IPS-18a (cell line): ENCODE results near the gene NPB.

Source experiments
- H3K27ac ChIP-seq: one replicate; pipeline ENCODE4 v1.5.1; 2013; ENCODE audit warnings: low read length
- H3K27me3 ChIP-seq: one replicate; pipeline ENCODE4 v1.6.1; 2013; ENCODE audit warnings: mild to moderate bottlenecking, low read length; ENCODE audit not compliant: control insufficient read depth, insufficient read depth
- H3K36me3 ChIP-seq: one replicate; pipeline ENCODE4 v1.6.1; 2013; ENCODE audit warnings: low read depth, low read length; ENCODE audit not compliant: control insufficient read depth
- H3K4me1 ChIP-seq: one replicate; pipeline ENCODE4 v1.6.1; 2013; ENCODE audit warnings: low read depth, low read length; ENCODE audit not compliant: control insufficient read depth
- H3K4me3 ChIP-seq: one replicate; pipeline ENCODE4 v1.5.1; 2013; ENCODE audit warnings: low read length
- H3K9ac ChIP-seq: one replicate; pipeline ENCODE4 v1.6.1; 2013; ENCODE audit warnings: mild to moderate bottlenecking, low read length, moderate library complexity
- H3K9me3 ChIP-seq: one replicate; pipeline ENCODE4 v1.6.1; 2013; ENCODE audit warnings: low read depth, low read length; ENCODE audit not compliant: control insufficient read depth

Gene NPB

DNA sequence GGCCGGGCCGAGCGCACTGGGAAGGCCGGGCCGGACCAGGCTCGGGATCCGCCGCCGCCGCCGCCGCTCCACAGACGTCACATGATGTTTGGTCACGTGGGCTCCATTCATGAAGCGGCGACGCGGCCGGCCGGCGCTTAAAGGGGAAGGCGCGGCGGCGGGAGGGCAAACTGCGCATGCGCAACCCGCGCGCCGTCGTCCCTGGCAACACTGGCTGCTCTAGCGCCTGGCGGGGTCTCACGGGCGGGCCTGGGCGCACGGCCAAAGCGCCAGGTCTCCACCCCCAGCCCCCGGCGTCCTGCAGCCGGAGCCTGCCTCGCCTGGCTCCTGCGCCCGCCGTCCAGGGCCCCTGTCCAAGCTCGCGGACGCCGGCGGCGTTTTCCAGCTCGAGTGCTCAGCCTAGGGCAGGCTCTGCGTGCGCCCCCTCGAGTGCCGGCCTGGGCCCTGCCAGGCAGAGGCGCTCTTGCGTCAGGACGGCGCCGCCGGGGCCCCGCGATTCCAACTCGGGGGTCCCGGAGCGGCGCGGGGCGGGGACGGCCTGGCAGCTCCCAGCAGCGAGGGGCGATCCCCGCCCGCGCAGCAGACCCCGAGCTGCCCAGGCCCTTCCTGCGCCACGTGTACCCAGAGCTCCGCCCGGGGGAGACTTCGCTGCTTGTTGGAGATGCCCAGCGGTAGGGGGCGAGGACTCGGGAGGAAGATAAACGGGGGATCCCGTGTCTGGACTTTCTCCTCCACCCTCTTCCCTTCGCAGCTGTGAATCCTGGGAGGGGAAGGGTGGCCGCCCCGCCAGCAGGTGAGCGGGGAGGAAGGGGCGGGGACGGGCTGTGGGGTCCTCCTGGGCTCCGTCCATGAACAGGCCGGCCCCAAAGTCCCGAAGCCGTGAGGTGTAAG lies 25.9 kb downstream of the NPB start, which contains the start of gene MAFG:
Gene MAFG, minus strand, starts transcription at position 83 of the 891 bp plus-strand sequence. CDS start 4,550 bp downstream, outside the sequence.
- Histone ChIP-seq H3K9me3 (no peaks in the 10 kb centered on the region), H3K4me1 (peaks cover 28% of the 10 kb centered on the region)

DNA sequence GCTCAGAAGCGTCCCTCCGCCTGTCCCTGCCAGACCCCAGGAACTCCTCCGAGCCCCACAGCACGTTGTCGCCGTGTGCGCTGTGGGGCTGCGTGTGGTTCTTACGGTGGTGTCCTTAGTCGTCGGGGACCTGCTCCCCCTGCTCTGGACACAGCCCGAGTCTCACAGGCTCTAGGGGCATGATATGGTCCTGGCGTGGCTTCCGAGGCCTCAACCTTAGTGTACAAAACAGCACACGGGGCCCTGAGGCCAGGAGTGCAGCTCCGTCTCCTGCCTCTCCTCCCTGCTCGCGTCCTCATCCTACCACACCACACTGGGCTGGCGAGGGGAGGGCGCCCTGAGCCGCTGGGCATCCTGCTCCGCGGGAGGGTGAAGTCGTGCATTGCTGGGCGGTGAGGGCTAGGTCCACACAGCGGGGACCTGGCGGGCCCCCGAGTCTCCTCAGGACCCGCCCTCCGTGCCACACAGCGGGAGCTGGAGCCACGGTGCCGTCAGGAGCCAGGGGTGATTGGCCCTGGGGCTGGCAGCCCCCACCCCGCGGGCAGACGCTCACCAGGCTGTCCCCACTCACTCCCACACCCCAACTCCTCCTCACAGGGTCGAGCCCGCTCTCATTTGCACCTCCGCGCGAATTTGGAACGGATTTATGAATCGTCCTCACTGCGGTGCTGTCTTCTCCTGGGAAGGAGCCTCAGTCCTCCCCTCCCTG lies 26.7 kb downstream of the NPB start:
- no peaks in the 10 kb centered on the region for H3K9me3 ChIP-seq
- H3K36me3 ChIP-seq: peaks cover 3% of the 10 kb centered on the region
- no peak overlapping the region for H3K27ac ChIP-seq
- H3K27me3 ChIP-seq: peaks cover 16% of the 10 kb centered on the region
- H3K9ac ChIP-seq: peak overlapping the region; percentile 24
- H3K4me1 ChIP-seq: peaks cover 23% of the 10 kb centered on the region
- H3K4me3 ChIP-seq: peak overlapping the region; percentile 67

More for the DNA sequence above, 25.9 kb downstream of the NPB start, which contains the start of gene MAFG:
- H3K4me3 ChIP-seq: peak within 1 kb of the TSS; percentile 71
- H3K27me3 ChIP-seq: peaks cover 16% of the 10 kb centered on the region
- no peak within 1 kb of the TSS for H3K27ac ChIP-seq
- H3K9ac ChIP-seq: peak within 1 kb of the TSS; percentile 66
- peaks cover under 1% of the 10 kb centered on the region for H3K36me3 ChIP-seq

DNA sequence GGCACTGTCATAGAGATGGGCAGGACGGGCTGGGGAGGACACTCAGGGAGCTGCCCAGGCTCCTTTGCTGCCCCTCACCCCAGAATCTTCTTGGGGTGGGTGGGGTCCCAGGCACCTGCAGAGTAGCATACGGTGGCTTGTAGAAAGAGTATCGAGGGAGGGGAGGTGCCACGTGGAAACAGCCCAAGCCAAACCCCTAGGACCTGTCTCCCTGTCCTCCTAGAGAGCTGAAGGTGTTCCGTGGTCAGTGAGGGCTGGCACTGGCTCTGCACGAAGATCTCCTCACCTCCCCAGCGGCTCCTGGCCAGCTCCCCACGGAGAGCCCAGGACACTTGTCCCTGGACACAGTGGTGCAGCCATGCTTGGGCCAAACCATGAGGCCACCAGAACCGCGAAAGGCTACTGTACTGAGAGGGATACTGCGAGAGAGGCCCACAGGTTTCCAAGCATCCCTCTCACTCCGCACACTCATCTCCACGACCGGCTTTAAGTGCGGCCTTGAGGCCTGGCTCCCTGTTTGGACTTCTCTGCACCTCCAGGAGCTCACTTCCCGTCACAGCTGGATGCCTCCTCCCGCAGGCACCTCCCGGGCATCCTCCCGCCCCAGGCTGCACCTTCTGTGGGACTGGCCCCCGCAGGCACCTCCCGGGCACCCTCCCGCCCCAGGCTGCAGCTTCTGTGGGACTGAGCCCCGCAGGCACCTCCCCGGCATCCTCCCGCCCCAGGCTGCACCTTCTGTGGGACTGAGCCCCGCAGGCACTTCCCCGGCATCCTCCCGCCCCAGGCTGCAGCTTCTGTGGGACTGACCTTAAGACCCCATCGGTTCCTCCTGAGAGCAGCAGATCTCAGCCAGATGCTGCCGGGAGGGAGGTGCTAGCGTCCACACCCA lies 27.5 kb downstream of the NPB start:
- Histone ChIP-seq H3K4me1 (peaks cover 15% of the 10 kb centered on the region), H3K9me3 (no peaks in the 10 kb centered on the region), H3K27ac (no peak overlapping the region), H3K4me3 (no peak overlapping the region), H3K36me3 (peaks cover 3% of the 10 kb centered on the region), H3K27me3 (peaks cover 16% of the 10 kb centered on the region), H3K9ac (no peak overlapping the region)

DNA sequence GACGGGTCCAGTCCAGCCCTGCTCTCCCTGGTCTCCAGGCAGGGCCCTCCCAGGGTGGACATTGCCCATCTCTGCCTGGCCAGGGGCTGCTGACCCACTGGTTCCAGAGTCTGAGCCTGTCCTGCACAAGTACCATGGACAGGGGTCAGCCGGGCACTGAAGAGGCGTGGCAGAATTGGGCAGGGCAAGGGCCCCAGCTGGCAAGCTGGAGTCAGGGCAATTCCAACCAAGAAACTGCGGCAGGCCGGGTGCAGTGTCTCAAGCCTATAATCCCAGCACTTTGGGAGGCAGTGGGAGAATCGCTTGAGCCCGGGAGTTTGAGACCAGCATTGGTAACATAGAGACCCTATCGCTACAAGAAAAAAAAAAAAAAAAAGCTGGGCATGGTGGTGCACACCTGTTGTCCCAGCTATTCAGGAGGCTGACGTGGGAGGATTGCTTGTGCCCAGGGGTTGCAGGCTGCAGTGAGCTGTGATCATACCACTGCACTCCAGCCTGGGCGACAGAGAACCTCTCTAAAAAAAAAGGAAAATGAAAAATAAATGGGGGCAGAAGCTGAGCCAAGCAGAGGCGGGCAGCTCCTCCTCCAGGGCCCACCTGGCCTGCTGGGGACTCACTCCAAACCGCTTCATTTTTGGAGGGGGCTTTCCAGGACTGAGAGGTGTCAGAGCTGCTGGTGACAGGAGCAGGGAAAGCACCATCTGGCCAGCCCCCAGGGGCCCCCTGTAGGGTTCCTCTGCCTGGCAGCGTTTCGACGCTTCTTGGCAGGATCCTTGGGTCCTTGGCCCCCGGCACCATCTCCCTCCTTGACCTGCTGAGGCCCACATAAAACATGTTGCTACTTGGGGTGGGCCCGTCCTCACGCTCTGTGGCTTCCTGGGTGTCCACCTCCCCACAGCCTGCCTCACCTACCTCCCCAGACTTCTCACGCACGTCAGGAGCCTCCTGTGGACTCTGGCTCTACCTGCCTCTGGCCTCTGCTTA lies 28.4 kb downstream of the NPB start:
- Histone ChIP-seq H3K27me3 (peaks cover 16% of the 10 kb centered on the region), H3K9me3 (no peaks in the 10 kb centered on the region), H3K27ac (no peak overlapping the region), H3K4me3 (no peak overlapping the region), H3K9ac (no peak overlapping the region), H3K36me3 (peaks cover 3% of the 10 kb centered on the region), H3K4me1 (peaks cover 6% of the 10 kb centered on the region)

DNA sequence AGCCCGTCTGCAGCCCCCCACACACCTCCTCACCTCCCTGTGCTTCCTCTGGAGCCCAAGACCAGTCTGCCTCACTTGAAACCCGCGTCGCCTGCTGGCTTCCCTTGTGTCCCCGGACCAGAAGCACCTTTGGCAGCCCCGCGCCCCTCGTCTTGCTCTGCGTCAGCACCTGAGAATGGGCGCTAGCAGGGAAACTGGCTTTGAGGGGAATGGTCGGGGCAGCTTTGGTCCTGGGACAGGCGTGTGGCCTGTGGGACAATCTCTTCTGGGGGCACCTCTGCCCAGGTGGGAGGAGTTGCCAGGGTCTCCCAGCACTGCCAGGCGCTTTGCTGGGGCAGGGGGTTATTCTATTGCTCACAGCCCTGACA lies 29.1 kb downstream of the NPB start:
- H3K4me3 ChIP-seq: no peak overlapping the region
- H3K9me3 ChIP-seq: no peaks in the 10 kb centered on the region
- H3K4me1 ChIP-seq: peaks cover 1% of the 10 kb centered on the region
- no peak overlapping the region for H3K27ac ChIP-seq
- peaks cover 16% of the 10 kb centered on the region for H3K27me3 ChIP-seq
- peaks cover 3% of the 10 kb centered on the region for H3K36me3 ChIP-seq
- no peak overlapping the region for H3K9ac ChIP-seq

DNA sequence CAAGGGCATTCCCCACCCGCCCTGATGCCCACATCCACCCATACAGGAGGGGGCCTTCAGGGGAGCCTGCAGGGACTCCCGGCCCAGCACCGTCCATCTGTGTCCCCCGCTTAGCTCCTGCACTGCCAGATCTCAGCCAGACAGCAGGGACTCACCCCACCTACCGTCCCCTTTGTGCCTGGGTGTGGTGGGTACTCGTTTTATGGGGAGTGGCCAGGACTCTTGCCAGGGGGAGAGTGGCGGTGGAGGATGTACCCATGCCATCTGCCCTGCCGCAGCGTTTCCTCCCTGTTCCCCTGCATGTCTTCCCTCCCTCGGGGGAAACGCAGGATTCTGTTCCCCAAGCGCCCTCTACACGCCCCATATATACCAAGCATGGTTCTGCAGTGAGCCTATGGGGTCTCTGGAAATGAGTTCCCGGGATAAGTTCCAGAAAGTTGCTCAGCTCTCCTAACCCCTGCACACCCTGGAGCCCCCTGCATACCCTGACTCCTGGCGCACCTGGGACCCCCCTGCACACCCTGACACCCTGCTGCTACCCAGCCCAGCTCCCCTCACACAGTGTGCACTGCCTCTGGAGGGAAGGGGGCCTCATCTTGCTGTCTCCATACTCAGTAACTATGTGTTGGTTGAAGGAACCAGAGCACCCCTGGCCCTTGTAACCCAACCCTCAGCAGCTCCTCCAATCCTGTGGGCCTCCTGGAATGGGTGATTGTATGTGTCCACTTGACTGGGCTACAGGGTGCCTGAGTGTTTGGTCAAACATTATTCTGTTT lies 29.7 kb downstream of the NPB start:
- H3K9ac ChIP-seq: no peak overlapping the region
- peaks cover 3% of the 10 kb centered on the region for H3K36me3 ChIP-seq
- no peak overlapping the region for H3K4me3 ChIP-seq
- H3K27ac ChIP-seq: no peak overlapping the region
- no peaks in the 10 kb centered on the region for H3K4me1 ChIP-seq
- H3K27me3 ChIP-seq: peaks cover 16% of the 10 kb centered on the region
- no peaks in the 10 kb centered on the region for H3K9me3 ChIP-seq

DNA sequence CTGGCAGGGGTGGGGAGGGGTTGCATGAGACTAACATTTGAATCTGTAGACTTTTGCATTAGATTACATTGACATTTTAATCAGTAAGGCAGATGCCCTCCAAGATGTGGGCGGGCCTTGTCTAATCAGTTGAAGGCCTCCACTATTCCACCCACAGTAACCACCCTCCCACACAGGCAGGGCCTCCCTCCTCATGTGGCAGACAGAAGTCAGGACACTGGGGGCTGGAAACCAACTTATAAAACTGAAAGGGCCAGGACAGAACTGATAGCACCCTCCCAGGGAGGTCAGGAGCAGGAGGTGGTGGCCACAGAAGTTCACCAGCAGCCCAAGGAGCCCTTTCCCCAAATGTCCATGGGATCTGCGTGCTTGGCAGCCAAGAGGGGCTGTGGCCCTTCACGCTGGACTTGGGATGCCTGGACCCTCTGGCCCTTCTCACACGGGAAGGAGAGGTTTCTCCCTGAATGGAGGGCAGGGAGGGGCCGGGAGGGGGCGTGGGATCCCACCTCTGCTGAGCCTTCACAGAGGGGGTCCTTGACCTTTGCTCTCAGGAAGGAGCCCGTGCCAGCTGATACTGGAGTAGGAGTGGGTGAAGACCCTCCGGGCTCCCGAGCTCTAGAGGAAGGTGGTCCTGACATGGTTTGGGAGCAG lies 30.4 kb downstream of the NPB start:
- Histone ChIP-seq H3K9me3 (no peaks in the 10 kb centered on the region), H3K4me1 (no peaks in the 10 kb centered on the region), H3K4me3 (no peak overlapping the region), H3K27me3 (peaks cover 16% of the 10 kb centered on the region), H3K36me3 (peaks cover 3% of the 10 kb centered on the region), H3K9ac (no peak overlapping the region), H3K27ac (no peak overlapping the region)

DNA sequence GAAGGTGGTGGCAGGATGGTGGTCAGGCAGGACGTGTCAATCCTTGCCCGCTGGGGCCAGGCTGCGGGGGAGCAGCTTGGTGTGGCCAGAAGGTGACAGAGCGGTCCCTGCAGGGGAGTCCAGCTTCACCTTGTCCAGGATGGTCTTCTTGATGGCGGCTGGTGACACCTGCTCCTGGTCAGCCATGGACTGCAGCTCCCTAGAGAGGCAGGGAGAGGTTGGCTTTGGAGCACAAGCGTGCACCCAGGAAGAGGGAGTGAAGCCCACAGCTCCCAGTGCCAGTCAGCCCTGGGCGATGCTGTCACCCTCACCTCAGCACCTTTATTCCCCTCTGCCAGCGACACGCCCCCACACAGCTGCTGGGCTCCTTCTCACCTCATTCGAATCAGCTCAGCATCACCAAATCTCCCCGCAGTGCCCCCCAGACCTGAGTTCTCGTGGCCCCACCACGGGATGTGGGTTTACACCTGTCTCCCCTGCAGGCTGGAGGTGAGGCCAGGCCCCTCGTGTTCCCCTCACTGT lies 31.2 kb downstream of the NPB start:
- H3K36me3 ChIP-seq: peaks cover 3% of the 10 kb centered on the region
- H3K27ac ChIP-seq: no peak overlapping the region
- no peaks in the 10 kb centered on the region for H3K4me1 ChIP-seq
- H3K9me3 ChIP-seq: no peaks in the 10 kb centered on the region
- no peak overlapping the region for H3K9ac ChIP-seq
- H3K27me3 ChIP-seq: peaks cover 20% of the 10 kb centered on the region
- no peak overlapping the region for H3K4me3 ChIP-seq

DNA sequence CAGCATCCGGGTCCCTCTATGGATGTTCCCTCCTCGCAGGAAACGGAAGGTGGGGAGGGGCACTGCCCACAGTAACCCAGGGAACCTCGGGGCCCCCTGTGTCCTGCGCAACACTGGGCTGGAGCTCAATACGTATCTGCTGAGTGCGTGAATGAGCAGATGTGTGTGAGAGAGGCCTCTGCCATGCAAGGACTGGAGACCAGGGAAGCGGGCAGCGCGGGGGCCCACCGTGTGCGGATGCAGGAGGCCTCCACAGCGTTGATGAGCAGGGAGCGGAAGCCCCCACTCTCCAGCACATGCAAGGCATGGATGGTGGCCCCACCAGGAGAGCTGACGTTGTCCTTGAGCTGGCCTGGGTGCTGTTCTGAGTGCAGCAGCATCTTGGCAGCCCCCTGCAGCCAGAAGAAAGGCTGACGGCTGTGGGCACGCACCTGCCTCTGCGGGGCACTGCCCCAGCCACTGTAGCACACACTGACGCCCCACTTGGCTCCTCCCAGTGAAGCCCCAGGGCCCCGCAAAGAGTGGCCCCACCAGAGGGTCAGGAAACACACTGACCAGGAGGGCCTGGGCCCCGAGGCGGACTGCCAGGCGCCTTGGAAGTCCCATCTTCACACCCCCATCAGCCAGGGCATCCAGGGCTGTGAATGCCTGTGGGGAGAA lies 32.2 kb downstream of the NPB start:
- Histone ChIP-seq H3K4me3 (no peak overlapping the region), H3K36me3 (peaks cover 3% of the 10 kb centered on the region), H3K9ac (no peak overlapping the region), H3K27me3 (peaks cover 11% of the 10 kb centered on the region), H3K4me1 (no peaks in the 10 kb centered on the region), H3K27ac (no peak overlapping the region), H3K9me3 (no peaks in the 10 kb centered on the region)
